Measurements from ENCODE around the gene FNDC3B.
A peak's percentile ranks its signal among the peaks of the same experiment; 100 is the strongest.

Gene FNDC3B

GRCh38 chr3:172031996-172032395 is 7.4 kb upstream of the FNDC3B start:
- no peak overlapping the region for H3K27ac ChIP-seq
- TF ChIP-seq CTCF (IDR thresholded peaks at IDR 0.05) (no peak), ZFX (IDR thresholded peaks at IDR 0.05; ENCODE audit: borderline replicate concordance) (no peak)

GRCh38 chr3:172033396-172033795 is 6.0 kb upstream of the FNDC3B start:
- no peak for TF ChIP-seq CTCF (IDR thresholded peaks at IDR 0.05)
- no peak for TF ChIP-seq ZFX (IDR thresholded peaks at IDR 0.05; ENCODE audit: borderline replicate concordance)
- no peak overlapping the region for H3K27ac ChIP-seq

- TF ChIP-seq CTCF (IDR thresholded peaks at IDR 0.05) (peak; percentile 76), ZFX (IDR thresholded peaks at IDR 0.05; ENCODE audit: borderline replicate concordance) (no peak)
- no peak overlapping the region for H3K27ac ChIP-seq
Measured at GRCh38 chr3:172034786-172035685, 4.3 kb upstream of the FNDC3B start.

- TF ChIP-seq ZFX (IDR thresholded peaks at IDR 0.05; ENCODE audit: borderline replicate concordance) = no peak
- TF ChIP-seq CTCF (IDR thresholded peaks at IDR 0.05) = no peak
- H3K27ac ChIP-seq = no peak overlapping the region
Measured at GRCh38 chr3:172036541-172037215, 2.7 kb upstream of the FNDC3B start.

- H3K27ac ChIP-seq = peak overlapping the region; percentile 55; the same call in 1 of the 2 replicates
- TF ChIP-seq ZFX (IDR thresholded peaks at IDR 0.05; ENCODE audit: borderline replicate concordance) = no peak
Measured at GRCh38 chr3:172038798-172039435, 461 bp upstream of the FNDC3B start.

- peak overlapping the region; percentile 55 for H3K27ac ChIP-seq
Measured at GRCh38 chr3:172040078-172040980, 951 bp downstream of the FNDC3B start.

More at GRCh38 chr3:172040078-172040980, 951 bp downstream of the FNDC3B start:
- TF ChIP-seq CTCF (IDR thresholded peaks at IDR 0.05) (no peak), ZFX (IDR thresholded peaks at IDR 0.05; ENCODE audit: borderline replicate concordance) (no peak)
